Activated CD4-positive, CD25-positive, alpha-beta regulatory T cell (primary cell): Measurements from ENCODE around the gene POLN.
"Not testable (repeated sequence)": the region's sequence is repeated elsewhere in the genome, so short reads cannot be mapped to it uniquely, and the experiment has no call there.

Experiments
- DNase-seq, 4 experiments: peaks; one replicate each; lab custom pipeline; 2025; lab: John Stamatoyannopoulos, UW

Gene POLN

GRCh38 chr4:2251073-2251794, 9.3 kb upstream of the POLN start:
- no peak for DNase-seq

GRCh38 chr4:2250357-2251072, 8.6 kb upstream of the POLN start:
- DNase-seq, result no peak

GRCh38 chr4:2249526-2250356, 7.8 kb upstream of the POLN start:
- no peak for DNase-seq

GRCh38 chr4:2248821-2249261, 6.9 kb upstream of the POLN start:
- DNase-seq, result no peak

- no peak for DNase-seq
Measured at GRCh38 chr4:2248044-2248780, 6.3 kb upstream of the POLN start.

- no peak for DNase-seq
Measured at GRCh38 chr4:2247128-2248043, 5.5 kb upstream of the POLN start.

GRCh38 chr4:2246384-2247127, 4.6 kb upstream of the POLN start:
- no peak for DNase-seq

GRCh38 chr4:2245787-2246275, 3.9 kb upstream of the POLN start:
- no peak for DNase-seq

GRCh38 chr4:2245057-2245786, 3.3 kb upstream of the POLN start:
- no peak for DNase-seq

- no peak for DNase-seq
Measured at GRCh38 chr4:2243681-2244380, 1.9 kb upstream of the POLN start.

GRCh38 chr4:2241003-2241402, 918 bp downstream of the POLN start:
- DNase-seq, result no peak

- no peak for DNase-seq
Measured at GRCh38 chr4:2236944-2237666, 4.8 kb downstream of the POLN start.

- no peak for DNase-seq
Measured at GRCh38 chr4:2231082-2231481, 10.8 kb downstream of the POLN start.

- DNase-seq, result no peak
Measured at GRCh38 chr4:2226261-2226660, 15.7 kb downstream of the POLN start.

GRCh38 chr4:2222838-2223237, 19.1 kb downstream of the POLN start:
- no peak for DNase-seq

- not testable (repeated sequence) for DNase-seq
Measured at GRCh38 chr4:2221378-2221777, 20.5 kb downstream of the POLN start.

- peak; percentile 59 to 68 (median 65) for DNase-seq
Measured at GRCh38 chr4:2220016-2220630, 21.8 kb downstream of the POLN start.
